ENCODE data around the gene NOVA2. TPM values are rescaled to one million over a fixed set of nuclear protein-coding genes. Genes with fewer than 3 reads are reported as not detected.
"Not testable (repeated sequence)": the region's sequence is repeated elsewhere in the genome, so short reads cannot be mapped to it uniquely, and the experiment has no call there.

The NOVA2 gene
- total RNA-seq, 1 donor, result 0.27 TPM

DNA sequence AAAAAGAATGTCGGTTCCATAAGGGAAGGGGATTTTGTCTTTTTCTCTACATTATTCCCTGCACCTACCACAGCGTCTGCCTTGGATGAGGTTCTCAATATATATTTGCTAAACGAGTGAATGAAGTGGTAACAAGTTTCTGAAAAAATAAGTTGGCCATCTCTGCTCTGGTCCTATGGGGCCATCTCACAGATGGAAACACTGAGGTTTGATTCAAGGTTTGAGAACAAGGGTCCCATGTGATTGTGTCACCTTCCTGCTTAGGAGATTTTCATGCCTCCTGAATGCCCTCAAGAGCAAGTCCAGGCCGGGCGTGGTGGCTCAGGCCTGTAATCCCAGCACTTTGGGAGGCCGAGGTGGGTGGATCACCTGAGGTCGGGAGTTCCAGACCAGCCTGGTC, 74.4 kb downstream of the NOVA2 start:
- no peak overlapping the region for H3K4me3 ChIP-seq (ENCODE audit: low read depth, low read length)
- DNase-seq (ENCODE audit: low read depth), result no peak
- TF ChIP-seq, protein P1, sequence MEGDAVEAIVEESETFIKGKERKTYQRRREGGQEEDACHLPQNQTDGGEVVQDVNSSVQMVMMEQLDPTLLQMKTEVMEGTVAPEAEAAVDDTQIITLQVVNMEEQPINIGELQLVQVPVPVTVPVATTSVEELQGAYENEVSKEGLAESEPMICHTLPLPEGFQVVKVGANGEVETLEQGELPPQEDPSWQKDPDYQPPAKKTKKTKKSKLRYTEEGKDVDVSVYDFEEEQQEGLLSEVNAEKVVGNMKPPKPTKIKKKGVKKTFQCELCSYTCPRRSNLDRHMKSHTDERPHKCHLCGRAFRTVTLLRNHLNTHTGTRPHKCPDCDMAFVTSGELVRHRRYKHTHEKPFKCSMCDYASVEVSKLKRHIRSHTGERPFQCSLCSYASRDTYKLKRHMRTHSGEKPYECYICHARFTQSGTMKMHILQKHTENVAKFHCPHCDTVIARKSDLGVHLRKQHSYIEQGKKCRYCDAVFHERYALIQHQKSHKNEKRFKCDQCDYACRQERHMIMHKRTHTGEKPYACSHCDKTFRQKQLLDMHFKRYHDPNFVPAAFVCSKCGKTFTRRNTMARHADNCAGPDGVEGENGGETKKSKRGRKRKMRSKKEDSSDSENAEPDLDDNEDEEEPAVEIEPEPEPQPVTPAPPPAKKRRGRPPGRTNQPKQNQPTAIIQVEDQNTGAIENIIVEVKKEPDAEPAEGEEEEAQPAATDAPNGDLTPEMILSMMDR (IDR thresholded peaks at IDR 0.05; ENCODE audit: insufficient read depth, low read length), result no peak

DNA sequence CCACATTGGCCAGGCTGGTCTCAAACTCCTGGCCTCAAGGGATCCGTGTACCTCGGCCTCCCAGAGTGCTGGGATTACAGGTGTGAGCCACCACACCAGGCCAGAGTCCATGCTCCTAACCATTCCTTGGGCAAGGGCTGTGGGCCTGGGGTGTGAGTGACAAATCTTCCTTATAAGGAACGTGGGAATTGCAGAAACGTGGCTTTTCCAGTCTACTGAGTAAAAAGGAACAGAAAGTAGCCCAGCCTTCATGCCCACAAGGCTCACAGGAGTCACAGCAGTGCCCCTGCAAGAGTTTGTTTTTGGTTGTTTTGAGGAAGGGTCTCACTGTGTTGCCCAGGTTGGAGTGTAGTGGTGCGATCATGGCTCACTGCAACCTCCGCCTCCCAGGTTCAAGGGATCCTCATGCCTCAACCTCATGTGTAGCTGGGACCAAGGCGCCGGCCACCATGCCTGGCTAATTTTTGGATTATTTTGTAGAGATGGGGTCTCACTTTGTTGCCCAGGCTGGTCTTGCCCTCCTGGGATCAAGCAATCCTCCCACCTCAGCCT, 76.3 kb downstream of the NOVA2 start:
- no peak overlapping the region for H3K4me3 ChIP-seq (ENCODE audit: low read depth, low read length)
- DNase-seq (ENCODE audit: low read depth), result no peak
- TF ChIP-seq, protein P1 (IDR thresholded peaks at IDR 0.05; ENCODE audit: insufficient read depth, low read length), result no peak

DNA sequence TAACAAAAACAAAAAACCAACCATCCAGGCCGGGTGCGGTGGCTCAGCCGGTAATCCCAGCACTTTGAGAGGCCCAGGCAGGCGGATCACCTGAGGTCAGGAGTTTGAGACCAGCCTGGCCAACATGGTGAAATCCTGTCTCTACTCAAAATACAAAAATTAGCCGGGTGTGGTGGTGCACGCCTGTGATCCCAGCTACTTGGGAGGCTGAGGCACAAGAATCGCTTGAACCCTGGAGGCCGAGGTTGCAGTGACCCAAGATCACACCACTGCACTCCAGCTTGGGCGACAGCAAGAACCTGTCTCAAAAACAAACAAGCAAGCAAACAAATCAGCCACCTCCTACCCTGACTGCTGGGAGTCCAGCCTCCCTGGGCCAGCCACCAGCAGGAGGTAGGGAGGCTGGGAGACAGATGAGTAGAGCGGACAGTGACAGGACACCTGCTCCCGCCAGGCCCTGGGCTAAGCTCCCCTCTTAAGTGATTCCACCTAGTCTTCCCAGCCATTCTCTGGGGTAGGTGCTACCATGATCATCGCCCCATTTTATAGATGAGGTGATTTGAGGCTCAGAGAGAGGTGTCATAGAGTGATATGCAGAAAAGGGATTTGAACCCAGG, 77.6 kb downstream of the NOVA2 start:
- H3K4me3 ChIP-seq (ENCODE audit: low read depth, low read length); DNase-seq (ENCODE audit: low read depth): not testable (repeated sequence)

- TF ChIP-seq, protein P1 (IDR thresholded peaks at IDR 0.05; ENCODE audit: insufficient read depth, low read length), result no peak
Measured at GRCh38 chr19:45895519-45895972, 78.1 kb downstream of the NOVA2 start.

GRCh38 chr19:45890877-45891276, 82.8 kb downstream of the NOVA2 start:
- no peak for DNase-seq (ENCODE audit: low read depth)
- TF ChIP-seq, protein P1 (IDR thresholded peaks at IDR 0.05; ENCODE audit: insufficient read depth, low read length), result no peak
- H3K4me3 ChIP-seq (ENCODE audit: low read depth, low read length), result no peak overlapping the region

More at GRCh38 chr19:45895519-45895972, 78.1 kb downstream of the NOVA2 start:
- H3K4me3 ChIP-seq (ENCODE audit: low read depth, low read length), result no peak overlapping the region
- no peak for DNase-seq (ENCODE audit: low read depth)

GRCh38 chr19:45889210-45889885, 84.3 kb downstream of the NOVA2 start:
- DNase-seq (ENCODE audit: low read depth), result no peak
- H3K4me3 ChIP-seq (ENCODE audit: low read depth, low read length), result no peak overlapping the region
- TF ChIP-seq, protein P1 (IDR thresholded peaks at IDR 0.05; ENCODE audit: insufficient read depth, low read length), result no peak

- peak overlapping the region; percentile 87 for H3K4me3 ChIP-seq (ENCODE audit: low read depth, low read length)
- DNase-seq (ENCODE audit: low read depth), result peak; percentile 32
- TF ChIP-seq, protein P1 (IDR thresholded peaks at IDR 0.05; ENCODE audit: insufficient read depth, low read length), result no peak
Measured at GRCh38 chr19:45887200-45887710, 86.4 kb downstream of the NOVA2 start.

Measured in fibroblast of the aortic adventitia (primary cell).